K562 (cell line): Measurements from ENCODE around the gene TRIM44. TPM values are rescaled to one million over a fixed set of nuclear protein-coding genes. Genes with fewer than 3 reads are reported as not detected.

Experiments
- ATAC-seq: fragments of 200-7000 bp; cut with Tn5 transposase; 3 replicates; pipeline ENCODE4 v1.9.1; 2020; ENCODE audit warnings: moderate library complexity
- BruUV-seq: library from RNA; stranded (reverse); fragments of 400-500 nt; replicated peaks from 2 replicates; lab custom pipeline; 2021; lab: Mats Ljungman, UMichigan
- CTCF ChIA-PET: fragments of 300-600 bp; formaldehyde crosslinking; extraction: SDS; loops from one replicate; lab custom pipeline; 2021; ENCODE audit warnings: low intra/inter-chr PET ratio; lab: Yijun Ruan, JAX
- POLR2A ChIA-PET: fragments of 300-600, 350-650 bp; sonication (Branson Sonifier 250); formaldehyde crosslinking; extraction: SDS; loops from one replicate; lab custom pipeline; 2021; ENCODE audit warnings: antibody characterized with exemption, inconsistent platforms; lab: Yijun Ruan, JAX
- DNase-seq, 4 experiments: peaks; one replicate each; pipeline versions ENCODE4 v3.0.0 to v3.0.0-alpha.2; 2011 to 2018; ENCODE audit warnings: low spot score in 3 of 4, mixed read lengths in 3 of 4; ENCODE audit errors: extremely low read depth in 1 of 4
- FAIRE-seq: peaks from 2 replicates; lab custom pipeline; 2011; peaks lifted over from hg19 to GRCh38; lab: Jason Lieb, UNC
- H2AFZ ChIP-seq: 2 replicates; pipeline ENCODE4 v1.6.0; 2011; ENCODE audit warnings: low read depth, low read length, control low read depth, inconsistent platforms
- H3K27ac ChIP-seq: fragments of 200-600 bp; 3 replicates; pipeline ENCODE4 v1.8.0; 2011; ENCODE audit warnings: low read depth, mild to moderate bottlenecking, control low read depth, inconsistent platforms, low read length, moderate library complexity, mixed read lengths; ENCODE audit errors: extremely low read depth
- H3K27me3 ChIP-seq, 2 experiments: fragments of 300-600 bp in 1 of 2; 2 replicates in 1 of 2; 3 replicates in 1 of 2; pipeline versions ENCODE4 v1.6.0 to v1.8.0; 2011; ENCODE audit warnings: inconsistent platforms in 2 of 2, low read length in 2 of 2, mild to moderate bottlenecking in 1 of 2, mixed read lengths in 1 of 2, moderate library complexity in 1 of 2; ENCODE audit not compliant: control insufficient read depth in 2 of 2, insufficient read depth in 2 of 2
- H3K36me3 ChIP-seq: fragments of 300-600 bp; 3 replicates; pipeline ENCODE4 v1.8.0; 2011; ENCODE audit warnings: mild to moderate bottlenecking, low read length, inconsistent platforms; ENCODE audit not compliant: control insufficient read depth, insufficient read depth
- H3K4me1 ChIP-seq, 2 experiments: fragments of 200-600 bp in 1 of 2; replicated peaks in 1 of 2; 2 replicates in 1 of 2; 3 replicates in 1 of 2; pipeline versions ENCODE4 v1.5.1 to v1.8.0; 2011; ENCODE audit warnings: inconsistent platforms in 2 of 2, low read length in 2 of 2, mild to moderate bottlenecking in 1 of 2, mixed read lengths in 1 of 2, moderate library complexity in 1 of 2; ENCODE audit not compliant: control insufficient read depth in 2 of 2, insufficient read depth in 2 of 2
- H3K4me2 ChIP-seq: 2 replicates; pipeline ENCODE4 v1.6.1; 2011; ENCODE audit warnings: low read length, control low read depth, inconsistent platforms, mixed read lengths; ENCODE audit not compliant: insufficient read depth
- H3K4me3 ChIP-seq: fragments of 200-600 bp; sonication (generic), shearing (Covaris generic); 2 replicates; pipeline ENCODE4 v1.5.1; 2016; ENCODE audit warnings: control low read depth, inconsistent platforms
- H3K79me2 ChIP-seq: fragments of 200-600 bp; 3 replicates; pipeline ENCODE4 v1.8.0; 2011; ENCODE audit warnings: low read length, inconsistent platforms; ENCODE audit not compliant: control insufficient read depth, insufficient read depth
- H3K9ac ChIP-seq, 2 experiments: 2 replicates each; pipeline versions ENCODE4 v1.6.0 to v1.6.1; 2011; ENCODE audit warnings: low read depth in 2 of 2, low read length in 2 of 2, control low read depth in 1 of 2, inconsistent platforms in 1 of 2, mild to moderate bottlenecking in 1 of 2, mixed read lengths in 1 of 2; ENCODE audit not compliant: insufficient read depth in 1 of 2
- H3K9me1 ChIP-seq: one replicate; pipeline ENCODE4 v1.6.0; 2011; ENCODE audit warnings: inconsistent platforms, mild to moderate bottlenecking, low read length, moderate library complexity; ENCODE audit not compliant: control insufficient read depth, insufficient read depth
- H3K9me3 ChIP-seq: replicated peaks from 2 replicates; pipeline ENCODE4 v1.5.1; 2011; ENCODE audit warnings: low read depth, low read length, inconsistent platforms; ENCODE audit not compliant: control insufficient read depth, insufficient read depth
- H4K20me1 ChIP-seq: replicated peaks from 2 replicates; pipeline ENCODE4 v1.6.1; 2011; ENCODE audit warnings: low read length, inconsistent platforms, mixed read lengths; ENCODE audit not compliant: control insufficient read depth, insufficient read depth
- CBFA2T2 ChIP-seq: fragments of 450-650 bp; conservative IDR thresholded peaks from 2 replicates; pipeline ENCODE4 v1.6.1; 2017; ENCODE audit warnings: mild to moderate bottlenecking
- FOXA3 ChIP-seq, 2 experiments: fragments of 450-650 bp in 1 of 2; sonication (generic) in 1 of 2; formaldehyde crosslinking; IDR thresholded peaks in 1 of 2; conservative IDR thresholded peaks in 1 of 2; 2 replicates each; pipeline versions ENCODE4 v1.4.0 to v1.8.0; 2020 to 2022; ENCODE audit warnings: mild to moderate bottlenecking in 2 of 2, missing genetic modification reagents in 1 of 2
- GABPA ChIP-seq: fragments of 200-800 bp; sonication (Bioruptor generic); conservative IDR thresholded peaks from 2 replicates; pipeline ENCODE4 v1.6.1; 2016; ENCODE audit warnings: low read depth, missing genetic modification characterization, missing compliant biosample characterization
- HCFC1 ChIP-seq: IDR thresholded peaks from 2 replicates; pipeline ENCODE4 v1.6.1; 2012; ENCODE audit warnings: low read depth, low read length, improper control_type of control experiment
- HLTF ChIP-seq: fragments of 450-650 bp; IDR thresholded peaks from 2 replicates; pipeline ENCODE4 v1.6.1; 2016
- SRSF1 ChIP-seq: fragments of 200-400 bp; formaldehyde crosslinking; IDR thresholded peaks from 2 replicates; pipeline ENCODE4 v1.6.1; 2017; ENCODE audit warnings: mild to moderate bottlenecking, low read depth, low read length, moderate library complexity
- SRSF3 ChIP-seq: fragments of 200-400 bp; formaldehyde crosslinking; IDR thresholded peaks from 2 replicates; pipeline ENCODE4 v1.6.1; 2016; ENCODE audit warnings: mild to moderate bottlenecking, low read length, moderate library complexity; ENCODE audit not compliant: insufficient read depth
- TAF1 ChIP-seq: IDR thresholded peaks from 2 replicates; pipeline ENCODE4 v1.6.1; 2011; ENCODE audit warnings: mild to moderate bottlenecking, low read length, moderate library complexity; ENCODE audit not compliant: insufficient read depth, control insufficient read depth, severe bottlenecking; ENCODE audit errors: extremely low read depth
- TAF9B ChIP-seq: fragments of 450-650 bp; IDR thresholded peaks from 2 replicates; pipeline ENCODE4 v1.6.1; 2018; ENCODE audit warnings: mild to moderate bottlenecking; ENCODE audit not compliant: partially characterized antibody
- TBP ChIP-seq: optimal IDR thresholded peaks from 2 replicates; pipeline ENCODE3; 2011; ENCODE audit warnings: low read depth, low read length, improper control_type of control experiment
- TEAD4 ChIP-seq, 2 experiments: sonication (generic) in 1 of 2; formaldehyde crosslinking in 1 of 2; IDR thresholded peaks; 2 replicates each; pipeline versions ENCODE4 v1.6.1 to v1.8.0; 2012 to 2022; ENCODE audit warnings: borderline replicate concordance in 1 of 2, inconsistent platforms in 1 of 2, low read length in 1 of 2, mild to moderate bottlenecking in 1 of 2, missing genetic modification reagents in 1 of 2
- TOE1 ChIP-seq, 2 experiments: fragments of 450-650 bp in 1 of 2; sonication (generic) in 1 of 2; formaldehyde crosslinking in 1 of 2; IDR thresholded peaks; 2 replicates each; pipeline versions ENCODE4 v1.7.1 to v1.8.0; 2016 to 2022; ENCODE audit warnings: borderline replicate concordance in 2 of 2, mild to moderate bottlenecking in 2 of 2, antibody characterized with exemption in 1 of 2, inconsistent platforms in 1 of 2, low read depth in 1 of 2, missing genetic modification reagents in 1 of 2, moderate library complexity in 1 of 2
- ZNF586 ChIP-seq: fragments of 450-650 bp; formaldehyde crosslinking; conservative IDR thresholded peaks from 2 replicates; pipeline ENCODE4 v1.4.0; 2020; ENCODE audit warnings: mild to moderate bottlenecking, moderate library complexity
- ZNF707 ChIP-seq: fragments of 250-450 bp; sonication (Bioruptor Pico); conservative IDR thresholded peaks from 2 replicates; pipeline ENCODE4 v1.8.0; 2022; ENCODE audit warnings: inconsistent platforms, mild to moderate bottlenecking, moderate library complexity
- WGBS: fragments of 100-300 bp; shearing (Covaris generic); methylation state at CpG from one replicate; pipeline ENCODE4 v1.1.6; 2016; ENCODE audit warnings: low coverage, mixed read lengths; ENCODE audit not compliant: insufficient coverage; ENCODE audit errors: missing lambda C conversion rate; 5-methylcytosine and 5-hydroxymethylcytosine counted together
- in situ Hi-C: fragments of 300-500 bp; cut with MboI; formaldehyde crosslinking; loops from 4 replicates; pipeline ENCODE4 v1.15.0; 2018; ENCODE audit warnings: inconsistent platforms, mixed read lengths
- intact Hi-C: fragments of 100-400 bp; cut with micrococcal nuclease; formaldehyde crosslinking; loops from 2 replicates; pipeline ENCODE4 v1.14.2; 2022
- polyA plus RNA-seq, 8 experiments: library from polyadenylated mRNA; depleted of rRNA in 4 of 8; stranded (reverse) in 5 of 8; unstranded in 3 of 8; fragments of >200 nt; fragmentation: Nextera tagmentation in 2 of 8; fragmentation: Illumina TruSeq in 1 of 8; extraction: Ambion mirVana in 2 of 8; extraction: Trizol in 1 of 8; gene quantifications; 2 replicates each; pipeline versions ENCODE4 v1.2.1 to v1.2.3, GENCODE V29; 2011 to 2014; ENCODE audit warnings: inconsistent platforms in 1 of 8, missing spikeins in 1 of 8
- total RNA-seq, 7 experiments: library from RNA; depleted of rRNA in 6 of 7; stranded (reverse); fragments of >200 nt in 6 of 7; fragmentation: Illumina TruSeq in 2 of 7; extraction: Trizol in 2 of 7; gene quantifications; 2 replicates each; pipeline versions ENCODE4 v1.2.1 to v1.2.3, GENCODE V29; 2011 to 2021; ENCODE audit warnings: low replicate concordance in 1 of 7
- TF ChIP-seq, protein P1 (sequence below): fragments of 250-450 bp; sonication (Bioruptor Pico); IDR thresholded peaks from 2 replicates; pipeline ENCODE4 v1.8.0; 2021; ENCODE audit warnings: mild to moderate bottlenecking, moderate library complexity
- TF ChIP-seq, protein P2 (sequence below): fragments of 250-450 bp; sonication (Bioruptor Pico); IDR thresholded peaks from 2 replicates; pipeline ENCODE4 v1.5.0; 2022; ENCODE audit warnings: mild to moderate bottlenecking
- TF ChIP-seq, protein P3 (sequence below): sonication (generic); formaldehyde crosslinking; IDR thresholded peaks from 2 replicates; pipeline ENCODE4 v1.9.0; 2022; ENCODE audit warnings: mild to moderate bottlenecking, missing genetic modification reagents

The TRIM44 gene
- total and polyA plus RNA-seq, 9 of the 15 experiments (the other 6 are each of a cell fraction or from before 2014, with no cell fraction given), result 8.3 to 105 (median 37.2) TPM

DNA sequence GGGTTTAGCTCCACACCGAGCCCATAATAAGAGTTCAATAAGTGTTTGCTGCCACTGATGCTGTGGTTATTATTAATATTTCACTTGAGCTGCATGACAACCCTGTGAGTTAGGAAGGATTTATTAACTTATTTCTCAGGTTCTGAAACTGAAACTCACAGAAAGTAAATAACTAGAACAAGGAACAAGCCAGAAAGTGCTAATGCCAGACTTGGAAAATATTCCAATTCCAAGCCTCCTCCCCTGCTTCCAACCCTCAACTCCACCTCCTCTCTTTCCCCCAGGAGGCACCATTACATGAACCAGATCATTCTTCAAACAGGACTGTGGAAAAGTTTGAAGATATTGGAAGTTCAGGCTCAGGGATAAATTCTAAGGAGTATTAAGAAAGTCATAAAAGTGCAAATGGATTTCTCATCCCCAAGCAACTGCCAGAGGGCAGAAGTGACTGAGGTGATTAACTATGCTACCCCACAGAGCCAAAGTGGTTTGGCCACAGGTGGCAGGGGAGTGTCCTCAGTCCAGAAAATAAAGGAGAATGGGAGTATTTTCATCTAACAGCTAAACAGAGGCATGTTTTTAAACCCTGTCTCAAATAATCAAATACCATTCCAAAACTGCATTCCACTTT, 47.5 kb upstream of the TRIM44 start:
- no TSS peak for BruUV-seq
- Histone ChIP-seq H2AFZ (no peak overlapping the region), H3K79me2 (no peaks in the 10 kb centered on the region), H3K4me2 (no peak overlapping the region), H3K9me1 (no peaks in the 10 kb centered on the region), H3K27ac (no peak overlapping the region), H3K27me3 (peaks cover 20 to 32% of the 10 kb centered on the region in 2 experiments), H3K4me3 (no peak overlapping the region), H3K36me3 (no peaks in the 10 kb centered on the region), H3K4me1 (peaks cover 0 to 24% of the 10 kb centered on the region in 2 experiments; a peak in 4 of 5 replicates), H3K9ac (no peak overlapping the region), H3K9me3 (no peaks in the 10 kb centered on the region), H4K20me1 (peaks cover 13% of the 10 kb centered on the region)
- no peak for ATAC-seq
- FAIRE-seq, result no peak
- DNase-seq, result no peak
- ChIA-PET POLR2A (no interaction called here), CTCF (interaction anchor here (0.7 to 3.2 kb wide), 3 partner anchors 516 to 651 kb away, joined by 3 to 23 read pairs (median 9); no protein-coding TSS in a partner anchor)
- in situ Hi-C loops (loop anchor here (5.0 kb wide), 1 partner anchor 542 kb away; no protein-coding TSS in a partner anchor), intact Hi-C loops (loop anchor here (1.0 to 5.0 kb wide), 3 partner anchors 207 to 417 kb away; no protein-coding TSS in a partner anchor)
- WGBS, result 0% methylated on average over 1 of the region's 1 CpG
- TF ChIP-seq TEAD4 (IDR thresholded peaks at IDR 0.05; ENCODE audit: low read length), result no peak
- TF ChIP-seq TEAD4 (CRISPR knock-in tag; IDR thresholded peaks at IDR 0.05; ENCODE audit: borderline replicate concordance), result no peak
- no peak for TF ChIP-seq TAF9B
- TF ChIP-seq HLTF, result no peak
- no peak for TF ChIP-seq SRSF1
- TF ChIP-seq TAF1, result no peak
- no peak for TF ChIP-seq CBFA2T2
- TF ChIP-seq FOXA3 (CRISPR knock-in tag; conservative IDR thresholded peaks at IDR 0.05 in 1 of 2, IDR thresholded peaks at IDR 0.05 in 1 of 2), result no peak
- no peak for TF ChIP-seq GABPA (tag)
- TF ChIP-seq, protein P1, sequence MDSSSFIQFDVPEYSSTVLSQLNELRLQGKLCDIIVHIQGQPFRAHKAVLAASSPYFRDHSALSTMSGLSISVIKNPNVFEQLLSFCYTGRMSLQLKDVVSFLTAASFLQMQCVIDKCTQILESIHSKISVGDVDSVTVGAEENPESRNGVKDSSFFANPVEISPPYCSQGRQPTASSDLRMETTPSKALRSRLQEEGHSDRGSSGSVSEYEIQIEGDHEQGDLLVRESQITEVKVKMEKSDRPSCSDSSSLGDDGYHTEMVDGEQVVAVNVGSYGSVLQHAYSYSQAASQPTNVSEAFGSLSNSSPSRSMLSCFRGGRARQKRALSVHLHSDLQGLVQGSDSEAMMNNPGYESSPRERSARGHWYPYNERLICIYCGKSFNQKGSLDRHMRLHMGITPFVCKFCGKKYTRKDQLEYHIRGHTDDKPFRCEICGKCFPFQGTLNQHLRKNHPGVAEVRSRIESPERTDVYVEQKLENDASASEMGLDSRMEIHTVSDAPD (CRISPR knock-in tag), result no peak
- no peak for TF ChIP-seq ZNF586
- TF ChIP-seq HCFC1, result no peak
- TF ChIP-seq, protein P2, sequence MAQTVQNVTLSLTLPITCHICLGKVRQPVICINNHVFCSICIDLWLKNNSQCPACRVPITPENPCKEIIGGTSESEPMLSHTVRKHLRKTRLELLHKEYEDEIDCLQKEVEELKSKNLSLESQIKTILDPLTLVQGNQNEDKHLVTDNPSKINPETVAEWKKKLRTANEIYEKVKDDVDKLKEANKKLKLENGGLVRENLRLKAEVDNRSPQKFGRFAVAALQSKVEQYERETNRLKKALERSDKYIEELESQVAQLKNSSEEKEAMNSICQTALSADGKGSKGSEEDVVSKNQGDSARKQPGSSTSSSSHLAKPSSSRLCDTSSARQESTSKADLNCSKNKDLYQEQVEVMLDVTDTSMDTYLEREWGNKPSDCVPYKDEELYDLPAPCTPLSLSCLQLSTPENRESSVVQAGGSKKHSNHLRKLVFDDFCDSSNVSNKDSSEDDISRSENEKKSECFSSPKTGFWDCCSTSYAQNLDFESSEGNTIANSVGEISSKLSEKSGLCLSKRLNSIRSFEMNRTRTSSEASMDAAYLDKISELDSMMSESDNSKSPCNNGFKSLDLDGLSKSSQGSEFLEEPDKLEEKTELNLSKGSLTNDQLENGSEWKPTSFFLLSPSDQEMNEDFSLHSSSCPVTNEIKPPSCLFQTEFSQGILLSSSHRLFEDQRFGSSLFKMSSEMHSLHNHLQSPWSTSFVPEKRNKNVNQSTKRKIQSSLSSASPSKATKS, result no peak
- no peak for TF ChIP-seq ZNF707 (CRISPR knock-in tag)
- TF ChIP-seq, protein P3, sequence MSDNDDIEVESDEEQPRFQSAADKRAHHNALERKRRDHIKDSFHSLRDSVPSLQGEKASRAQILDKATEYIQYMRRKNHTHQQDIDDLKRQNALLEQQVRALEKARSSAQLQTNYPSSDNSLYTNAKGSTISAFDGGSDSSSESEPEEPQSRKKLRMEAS (CRISPR knock-in tag), result no peak
- no peak for TF ChIP-seq TOE1 (IDR thresholded peaks at IDR 0.05; ENCODE audit: borderline replicate concordance)
- TF ChIP-seq TOE1 (CRISPR knock-in tag; IDR thresholded peaks at IDR 0.05; ENCODE audit: borderline replicate concordance, low read depth), result no peak
- TF ChIP-seq SRSF3, result no peak
- TF ChIP-seq TBP, result no peak
